NCI-H146 treated with DMSO at 0.1 percent for 48 hours (cell line): ENCODE measurements around the gene ADARB2.
"Not testable (repeated sequence)": the region's sequence is repeated elsewhere in the genome, so short reads cannot be mapped to it uniquely, and the experiment has no call there.

Experiments
- DNase-seq: peaks from one replicate; lab custom pipeline; 2025; ENCODE audit not compliant: unreplicated experiment; lab: John Stamatoyannopoulos, UW

Gene ADARB2

GRCh38 chr10:1474376-1475097 lies 262.8 kb downstream of the ADARB2 start:
- DNase-seq = no peak

GRCh38 chr10:1473874-1474273 lies 263.5 kb downstream of the ADARB2 start:
- DNase-seq = no peak

- DNase-seq = no peak
These were observed 265.0 kb downstream of the ADARB2 start for GRCh38 chr10:1472178-1472958.

GRCh38 chr10:1468811-1469210 lies 268.5 kb downstream of the ADARB2 start:
- no peak for DNase-seq

- no peak for DNase-seq
These were observed 269.8 kb downstream of the ADARB2 start for GRCh38 chr10:1467334-1468076.

GRCh38 chr10:1465993-1466764 lies 271.1 kb downstream of the ADARB2 start:
- no peak for DNase-seq

GRCh38 chr10:1465418-1465911 lies 271.9 kb downstream of the ADARB2 start:
- DNase-seq = no peak

- no peak for DNase-seq
These were observed 272.4 kb downstream of the ADARB2 start for GRCh38 chr10:1464881-1465417.

GRCh38 chr10:1463971-1464370 lies 273.4 kb downstream of the ADARB2 start:
- not testable (repeated sequence) for DNase-seq

GRCh38 chr10:1462994-1463633 lies 274.2 kb downstream of the ADARB2 start:
- DNase-seq = no peak

GRCh38 chr10:1462521-1462920 lies 274.8 kb downstream of the ADARB2 start:
- DNase-seq = no peak

- DNase-seq = no peak
These were observed 275.3 kb downstream of the ADARB2 start for GRCh38 chr10:1462032-1462431.

GRCh38 chr10:1461016-1461415 lies 276.3 kb downstream of the ADARB2 start:
- DNase-seq = no peak

GRCh38 chr10:1459664-1460063 lies 277.7 kb downstream of the ADARB2 start:
- DNase-seq = not testable (repeated sequence)

GRCh38 chr10:1454951-1455350 lies 282.4 kb downstream of the ADARB2 start:
- no peak for DNase-seq

- no peak for DNase-seq
These were observed 282.9 kb downstream of the ADARB2 start for GRCh38 chr10:1454428-1454827.

- no peak for DNase-seq
These were observed 284.5 kb downstream of the ADARB2 start for GRCh38 chr10:1452777-1453176.

GRCh38 chr10:1451941-1452340 lies 285.4 kb downstream of the ADARB2 start:
- no peak for DNase-seq

- DNase-seq = no peak
These were observed 285.9 kb downstream of the ADARB2 start for GRCh38 chr10:1451362-1451888.
